H1 (cell line): ENCODE results near the gene DOCK9.

Experiments used
- CHD2 ChIP-seq: IDR thresholded peaks from 2 replicates; pipeline ENCODE4 v1.6.1; 2012; ENCODE audit warnings: low read length, improper control_type of control experiment
- CTCF ChIP-seq, 3 experiments: IDR thresholded peaks; 1 replicate in 2 of 3; 2 replicates in 1 of 3; pipeline versions ENCODE4 v1.5.1 to v1.6.1; 2011; ENCODE audit warnings: low read length in 3 of 3, mild to moderate bottlenecking in 3 of 3, inconsistent platforms in 2 of 3, low read depth in 1 of 3, moderate library complexity in 1 of 3; ENCODE audit not compliant: insufficient read depth in 1 of 3; ENCODE audit errors: control extremely low read depth in 1 of 3
- JUN ChIP-seq: IDR thresholded peaks from 2 replicates; pipeline ENCODE4 v1.6.1; 2011; ENCODE audit warnings: low read depth, mild to moderate bottlenecking, improper control_type of control experiment, low read length
- PHF8 ChIP-seq: fragments of 200-600 bp; sonication (generic); conservative IDR thresholded peaks from 2 replicates; pipeline ENCODE4 v1.7.1; 2012; ENCODE audit warnings: low read depth, mild to moderate bottlenecking, inconsistent platforms, low read length, moderate library complexity
- POLR2A ChIP-seq, 2 experiments: IDR thresholded peaks; 1 replicate in 1 of 2; 2 replicates in 1 of 2; pipeline ENCODE4 v1.6.1; 2011; ENCODE audit warnings: low read depth in 2 of 2, low read length in 2 of 2, mild to moderate bottlenecking in 2 of 2; ENCODE audit errors: control extremely low read depth in 1 of 2

- no peak for TF ChIP-seq JUN
- TF ChIP-seq CHD2, result no peak
- TF ChIP-seq POLR2A (IDR thresholded peaks at IDR 0.05; ENCODE audit: control extremely low read depth in 1 of 2, low read depth in 2 of 2, low read length in 2 of 2), result no peak
- no peak for TF ChIP-seq CTCF (IDR thresholded peaks at IDR 0.05; ENCODE audit: control extremely low read depth in 1 of 3, insufficient read depth in 1 of 3, low read depth in 1 of 3, low read length in 3 of 3)
- TF ChIP-seq PHF8, result no peak
Measured at GRCh38 chr13:99015606-99016490, 38.0 kb upstream of the DOCK9 start.
